KBM-7 (cell line): ENCODE results near the gene TNFRSF19.
A peak's percentile ranks its signal among the peaks of the same experiment; 100 is the strongest.

Experiments used
- DNase-seq: peaks from one replicate; pipeline ENCODE4 v3.0.0-alpha.2; 2015
- in situ Hi-C: fragments of 300-500 bp; cut with MboI; formaldehyde crosslinking; loops from 2 replicates; pipeline ENCODE4 v1.14.3; 2020; ENCODE audit warnings: low sequenced_read_pairs, low pct_unique_long_range_greater_than_20kb, mixed read lengths

The TNFRSF19 gene

GRCh38 chr13:23598369-23598768 is 28.2 kb downstream of the TNFRSF19 start:
- in situ Hi-C loops, result no loop called here
- DNase-seq, result no peak

GRCh38 chr13:23599083-23599925 is 29.1 kb downstream of the TNFRSF19 start:
- no peak for DNase-seq
- in situ Hi-C loops, result no loop called here

- DNase-seq, result no peak
- in situ Hi-C loops, result no loop called here
Measured at GRCh38 chr13:23600100-23600499, 29.9 kb downstream of the TNFRSF19 start.

DNA sequence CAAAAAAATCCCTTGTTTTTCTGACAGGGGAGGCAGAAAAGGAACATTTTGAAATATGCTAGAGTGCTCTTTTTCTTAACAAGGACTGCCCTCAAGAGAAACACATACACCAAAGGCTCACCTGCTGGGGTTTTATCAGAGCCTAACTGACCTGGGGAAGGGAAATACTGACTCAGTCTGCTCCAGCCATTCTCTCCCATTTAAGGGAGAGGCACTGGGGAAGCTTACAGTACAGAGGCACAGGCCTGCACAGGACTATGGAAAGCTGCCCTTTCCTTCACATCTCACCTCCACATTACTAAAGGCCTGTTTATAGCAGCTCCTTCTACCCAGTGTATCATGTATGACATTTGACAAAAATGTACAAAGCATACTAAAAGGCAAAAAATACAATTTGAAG is 30.3 kb downstream of the TNFRSF19 start:
- in situ Hi-C loops, result no loop called here
- DNase-seq, result no peak

DNA sequence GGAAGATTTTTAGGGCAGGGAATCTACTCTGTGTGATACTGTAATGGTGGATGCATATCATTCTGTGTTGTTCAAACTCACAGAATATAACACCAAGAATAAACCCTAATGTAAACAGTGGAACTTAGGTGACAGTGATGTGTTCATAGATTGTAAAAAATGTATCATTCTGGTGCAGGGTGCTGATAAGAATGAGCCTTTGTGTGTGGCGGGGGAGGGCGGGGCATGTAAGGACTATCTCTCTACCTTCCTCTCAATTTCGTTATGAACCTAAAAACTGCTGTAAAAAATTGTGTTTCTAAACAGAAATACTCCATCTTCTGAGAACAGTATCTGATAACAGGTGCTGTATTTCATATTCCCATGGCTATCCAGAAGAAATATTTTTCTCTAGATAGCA is 35.6 kb downstream of the TNFRSF19 start:
- no peak for DNase-seq
- in situ Hi-C loops, result no loop called here

- in situ Hi-C loops, result no loop called here
Measured at GRCh38 chr13:23608138-23608537, 37.9 kb downstream of the TNFRSF19 start.

DNA sequence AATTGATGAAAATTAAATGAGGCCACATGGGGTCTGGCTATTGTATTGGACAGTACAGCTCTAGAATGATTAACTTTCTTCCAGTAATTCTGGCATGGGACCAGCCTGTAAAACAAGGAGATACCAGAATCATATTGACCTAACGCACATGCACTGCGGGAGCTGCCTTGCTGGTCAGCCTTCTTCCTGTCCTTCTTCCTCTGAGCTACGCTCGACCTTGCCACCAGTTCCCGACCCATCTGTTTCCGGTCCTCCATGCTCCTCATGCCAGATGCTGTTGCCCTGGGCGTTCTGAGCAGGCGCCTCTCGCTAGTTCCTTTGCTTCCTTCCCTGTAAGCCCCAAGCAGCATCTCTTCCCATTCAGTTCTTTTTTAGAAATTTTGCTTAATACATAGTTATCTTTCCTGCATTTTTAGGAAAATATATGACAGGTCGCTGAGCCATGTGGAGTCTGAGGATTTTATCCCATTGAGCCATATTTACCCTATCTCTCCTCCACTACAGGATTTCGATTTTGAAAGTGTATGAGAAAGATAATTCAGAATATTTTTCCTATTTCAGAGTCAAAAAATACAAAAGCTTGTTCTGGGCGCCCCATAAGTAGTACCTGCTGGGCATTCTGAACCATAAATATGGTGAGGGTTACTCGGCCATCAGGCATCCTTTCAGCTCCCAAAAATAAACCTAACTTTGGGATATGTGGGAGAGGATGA is 38.6 kb downstream of the TNFRSF19 start:
- in situ Hi-C loops, result no loop called here
- DNase-seq, result peak; percentile 28

More at GRCh38 chr13:23608138-23608537, 37.9 kb downstream of the TNFRSF19 start:
- DNase-seq, result no peak

DNA sequence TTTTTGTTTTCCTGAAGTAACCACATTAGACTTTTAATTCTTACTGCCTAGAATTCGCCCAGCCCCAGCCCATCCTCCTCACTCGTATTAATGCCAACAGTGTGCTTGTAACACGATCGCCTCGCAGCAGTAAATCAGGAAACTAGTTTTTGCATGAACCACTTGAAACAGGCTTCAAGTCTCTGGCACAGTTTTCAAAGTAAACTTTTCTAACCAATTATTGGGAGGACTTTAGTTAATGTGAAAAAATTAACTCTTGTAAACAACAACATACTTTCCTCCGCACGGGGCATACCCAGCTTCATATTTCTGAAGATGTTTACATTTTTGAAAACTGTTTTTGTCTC is 39.2 kb downstream of the TNFRSF19 start:
- no peak for DNase-seq
- in situ Hi-C loops, result no loop called here

DNA sequence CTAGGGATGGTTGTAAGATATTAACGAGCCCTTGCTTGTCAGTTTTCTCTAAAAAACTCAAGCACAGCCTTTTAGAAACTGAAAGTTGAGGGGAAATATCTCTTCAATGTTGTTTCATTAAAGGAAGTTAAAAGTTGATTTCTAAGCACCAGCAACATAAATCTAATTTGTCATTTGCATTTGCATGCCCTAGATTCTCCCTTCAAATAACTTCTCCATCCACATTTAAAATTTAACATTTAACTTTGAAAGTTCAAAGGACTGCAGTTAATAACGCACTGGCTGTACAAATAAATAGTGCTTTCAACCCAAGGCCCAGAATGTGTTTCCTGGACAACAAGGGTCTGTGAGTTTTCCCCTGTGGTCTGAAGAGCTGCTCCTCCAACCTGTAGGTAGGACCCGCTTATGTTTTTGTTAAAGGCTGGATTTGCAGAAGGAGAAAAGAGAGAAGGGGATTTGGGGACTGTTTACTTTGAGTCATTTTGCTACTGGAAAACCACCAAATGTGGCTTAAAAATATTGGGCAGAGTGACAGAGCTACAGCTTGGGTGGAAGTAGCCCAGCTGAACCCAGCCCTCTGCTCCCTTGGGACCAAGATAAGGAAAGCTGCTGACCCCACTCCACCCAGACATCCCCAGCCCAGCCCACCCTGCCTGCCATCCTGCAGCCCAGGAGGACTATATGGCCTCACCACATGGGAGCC is 39.8 kb downstream of the TNFRSF19 start:
- in situ Hi-C loops, result no loop called here
- no peak for DNase-seq

- DNase-seq, result no peak
- in situ Hi-C loops, result no loop called here
Measured at GRCh38 chr13:23610966-23611491, 40.8 kb downstream of the TNFRSF19 start.

DNA sequence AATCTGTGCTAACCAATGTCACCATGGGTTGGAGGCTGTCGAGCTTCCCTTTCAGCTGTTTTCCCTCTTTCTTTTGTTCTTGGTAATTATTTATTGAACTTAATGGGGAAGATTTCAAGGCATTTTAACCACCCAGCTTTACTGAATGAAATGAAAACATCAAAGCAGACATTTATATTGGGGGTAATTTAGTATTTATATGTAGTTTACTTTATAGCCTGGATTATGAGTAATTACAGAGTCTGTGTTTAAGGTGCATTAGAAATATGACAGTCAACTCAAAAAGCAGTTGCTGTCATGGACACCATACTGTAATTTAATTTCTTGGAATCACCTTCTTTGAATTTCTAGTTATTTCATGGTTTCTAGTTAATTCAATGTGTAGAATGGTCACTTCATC is 42.0 kb downstream of the TNFRSF19 start:
- no peak for DNase-seq
- in situ Hi-C loops, result no loop called here

DNA sequence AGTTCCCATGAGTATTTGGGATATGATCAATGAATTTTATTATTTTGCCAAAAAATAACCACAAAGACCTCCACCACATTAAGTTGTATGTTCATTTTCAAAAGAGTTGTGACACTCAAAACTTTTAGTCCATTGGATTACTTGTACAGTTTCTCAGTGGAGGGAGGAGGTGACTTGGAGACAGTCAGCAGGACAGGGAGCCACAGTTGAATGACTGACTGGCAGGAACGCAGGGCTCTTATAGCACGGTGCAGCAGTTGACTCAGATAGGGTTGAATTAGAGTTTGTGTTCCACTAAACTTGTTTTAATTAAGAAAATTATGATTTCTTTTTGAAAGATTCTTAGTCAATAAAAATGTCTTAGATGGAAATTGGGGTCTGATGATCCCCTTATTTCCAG is 42.5 kb downstream of the TNFRSF19 start:
- no peak for DNase-seq
- in situ Hi-C loops, result no loop called here

DNA sequence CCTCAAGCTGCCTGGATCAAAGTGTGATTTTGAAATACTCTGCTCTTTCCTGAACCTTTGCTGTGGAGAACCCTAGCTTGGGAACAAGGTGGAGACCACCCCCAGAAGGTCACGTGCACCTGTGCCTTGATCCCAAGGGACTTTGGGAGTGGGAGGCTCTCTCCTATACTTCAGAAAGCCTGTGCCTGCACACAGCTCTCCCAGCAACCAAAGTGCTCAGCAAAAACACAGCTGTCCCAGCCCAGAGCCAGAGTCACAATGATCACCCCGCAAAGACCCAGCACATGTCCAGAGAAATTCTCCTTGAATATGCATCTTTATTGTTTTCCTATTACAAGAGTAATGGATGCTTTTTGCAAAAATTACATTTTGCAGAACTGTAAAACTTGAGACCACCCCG is 43.4 kb downstream of the TNFRSF19 start:
- DNase-seq, result no peak
- in situ Hi-C loops, result no loop called here

DNA sequence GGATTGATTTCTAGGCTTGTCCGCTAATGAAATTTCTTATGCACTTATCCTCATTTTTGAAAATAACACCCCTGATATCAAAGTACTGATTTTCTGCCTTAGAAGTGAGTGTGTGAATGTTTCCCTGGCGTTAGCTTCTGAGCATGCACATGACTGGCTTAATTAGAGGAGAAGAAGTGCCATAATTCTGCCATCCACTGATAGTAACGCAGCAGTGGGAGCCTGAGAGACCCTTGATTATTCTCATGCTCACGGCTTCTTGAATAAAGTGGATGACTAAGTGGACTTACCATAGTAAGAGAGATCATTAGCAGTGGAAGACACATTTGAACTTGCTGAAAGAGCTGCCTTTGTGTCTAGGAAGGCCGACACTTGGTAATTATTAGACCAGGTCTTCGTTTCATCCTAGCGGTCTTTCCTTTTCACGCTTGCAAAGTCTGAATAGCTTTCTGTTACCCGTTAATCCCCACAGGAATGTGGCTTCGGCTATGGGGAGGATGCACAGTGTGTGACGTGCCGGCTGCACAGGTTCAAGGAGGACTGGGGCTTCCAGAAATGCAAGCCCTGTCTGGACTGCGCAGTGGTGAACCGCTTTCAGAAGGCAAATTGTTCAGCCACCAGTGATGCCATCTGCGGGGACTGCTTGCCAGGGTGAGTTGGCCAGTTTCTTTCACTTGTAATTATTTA is 45.3 kb downstream of the TNFRSF19 start:
- in situ Hi-C loops, result no loop called here
- DNase-seq, result no peak

DNA sequence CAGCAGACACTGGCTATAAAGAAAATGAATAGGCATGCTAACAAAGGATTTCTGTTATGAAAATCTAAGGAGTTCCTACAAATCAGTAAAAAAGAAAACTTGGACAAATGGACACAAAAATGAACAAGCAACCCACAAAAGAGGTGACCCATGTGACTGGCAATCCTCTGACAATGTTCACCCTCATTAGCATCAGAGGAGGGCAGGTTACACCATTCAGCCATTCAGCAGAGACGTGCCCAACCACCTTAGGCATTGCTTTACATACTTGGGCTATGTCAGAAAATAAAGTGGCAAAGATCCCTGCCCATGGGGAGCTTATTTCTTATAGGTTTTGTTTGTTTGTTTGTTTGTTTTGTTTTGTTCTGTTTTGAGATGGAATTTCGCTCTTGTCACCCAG is 46.0 kb downstream of the TNFRSF19 start:
- DNase-seq, result no peak
- in situ Hi-C loops, result no loop called here

DNA sequence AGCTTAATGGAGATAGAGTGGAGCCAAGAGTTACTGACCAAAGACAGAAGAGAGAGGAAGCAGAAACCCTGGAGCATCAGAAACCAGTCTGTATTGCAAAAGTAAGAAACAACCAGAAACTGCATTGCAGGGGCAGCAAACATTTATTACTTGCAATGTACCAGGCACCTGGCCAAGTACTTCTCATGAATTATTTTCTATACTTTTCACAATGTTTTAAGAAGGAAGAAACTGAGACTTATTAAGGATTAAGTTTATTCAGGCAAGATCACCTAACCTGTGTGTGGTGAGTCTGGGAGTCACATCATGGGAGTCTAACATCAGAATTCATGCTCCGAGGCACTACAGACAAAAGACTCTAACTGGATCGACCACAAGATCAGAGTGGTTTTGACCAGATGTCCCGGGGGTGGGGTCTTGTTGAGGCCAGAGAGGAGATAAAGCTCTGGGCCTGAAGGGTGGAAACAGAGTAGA is 47.4 kb downstream of the TNFRSF19 start:
- DNase-seq, result no peak
- in situ Hi-C loops, result no loop called here

- in situ Hi-C loops, result no loop called here
- no peak for DNase-seq
Measured at GRCh38 chr13:23618341-23618740, 48.1 kb downstream of the TNFRSF19 start.

GRCh38 chr13:23619068-23619855 is 49.0 kb downstream of the TNFRSF19 start:
- no peak for DNase-seq
- in situ Hi-C loops, result no loop called here
